ENCODE data around the gene ABCG2.

- TF ChIP-seq POLR2A (IDR thresholded peaks at IDR 0.05) (no peak), CTCF (IDR thresholded peaks at IDR 0.05) (no peak)
Observed at GRCh38 chr4:88075336-88075735, 83.1 kb downstream of the ABCG2 start.

Measured in testis (tissue), 2 donors.